ENCODE measurements around the gene RABGEF1. TPM values are rescaled to one million over a fixed set of nuclear protein-coding genes. Genes with fewer than 3 reads are reported as not detected.

The RABGEF1 gene
- total and polyA plus RNA-seq, 9 of the 15 experiments (the other 6 are each of a cell fraction or from before 2014, with no cell fraction given) = 7.0 to 29.3 (median 20.5) TPM

DNA sequence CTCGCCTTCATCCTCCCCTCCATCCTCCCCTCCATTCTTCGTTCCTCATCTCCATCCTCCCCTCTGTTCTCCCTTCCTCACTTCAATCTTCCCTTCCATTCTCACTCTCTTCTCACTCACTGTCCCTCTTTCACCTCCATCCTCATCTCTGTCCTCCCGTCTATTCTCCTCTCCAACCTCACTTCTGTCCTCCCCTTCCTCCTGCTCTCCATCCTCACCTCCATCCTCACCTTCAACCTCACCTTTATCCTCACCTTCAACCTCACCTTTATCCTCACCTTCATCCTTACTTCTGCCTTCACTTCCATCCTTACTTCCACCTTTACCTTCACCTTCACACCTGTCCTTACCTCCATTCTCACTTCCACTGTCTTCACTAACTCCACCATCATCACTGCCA is 11.3 kb upstream of the RABGEF1 start (continued):
- peak; percentile 81; the same call in 1 of the 2 replicates for TF ChIP-seq ELF4 (CRISPR knock-in tag; IDR thresholded peaks at IDR 0.05)
- TF ChIP-seq LARP7 (IDR thresholded peaks at IDR 0.05) = no peak
- TF ChIP-seq, protein P1, sequence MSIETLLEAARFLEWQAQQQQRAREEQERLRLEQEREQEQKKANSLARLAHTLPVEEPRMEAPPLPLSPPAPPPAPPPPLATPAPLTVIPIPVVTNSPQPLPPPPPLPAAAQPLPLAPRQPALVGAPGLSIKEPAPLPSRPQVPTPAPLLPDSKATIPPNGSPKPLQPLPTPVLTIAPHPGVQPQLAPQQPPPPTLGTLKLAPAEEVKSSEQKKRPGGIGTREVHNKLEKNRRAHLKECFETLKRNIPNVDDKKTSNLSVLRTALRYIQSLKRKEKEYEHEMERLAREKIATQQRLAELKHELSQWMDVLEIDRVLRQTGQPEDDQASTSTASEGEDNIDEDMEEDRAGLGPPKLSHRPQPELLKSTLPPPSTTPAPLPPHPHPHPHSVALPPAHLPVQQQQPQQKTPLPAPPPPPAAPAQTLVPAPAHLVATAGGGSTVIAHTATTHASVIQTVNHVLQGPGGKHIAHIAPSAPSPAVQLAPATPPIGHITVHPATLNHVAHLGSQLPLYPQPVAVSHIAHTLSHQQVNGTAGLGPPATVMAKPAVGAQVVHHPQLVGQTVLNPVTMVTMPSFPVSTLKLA (conservative IDR thresholded peaks at IDR 0.05) = no peak
- peak; percentile 25 for TF ChIP-seq DACH1 (IDR thresholded peaks at IDR 0.05; ENCODE audit: partially characterized antibody)
- no peak for TF ChIP-seq ZNF436 (CRISPR knock-in tag; IDR thresholded peaks at IDR 0.05)
- TF ChIP-seq PPARD (CRISPR knock-in tag; IDR thresholded peaks at IDR 0.05) = no peak
- no peak for TF ChIP-seq ZFP1 (CRISPR knock-in tag; IDR thresholded peaks at IDR 0.05)
- TF ChIP-seq, protein P2, sequence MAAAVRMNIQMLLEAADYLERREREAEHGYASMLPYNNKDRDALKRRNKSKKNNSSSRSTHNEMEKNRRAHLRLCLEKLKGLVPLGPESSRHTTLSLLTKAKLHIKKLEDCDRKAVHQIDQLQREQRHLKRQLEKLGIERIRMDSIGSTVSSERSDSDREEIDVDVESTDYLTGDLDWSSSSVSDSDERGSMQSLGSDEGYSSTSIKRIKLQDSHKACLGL (CRISPR knock-in tag; IDR thresholded peaks at IDR 0.05; ENCODE audit: borderline replicate concordance, poor library complexity, severe bottlenecking) = no peak
- no peak for TF ChIP-seq ZNF197 (CRISPR knock-in tag; IDR thresholded peaks at IDR 0.05; ENCODE audit: low read depth)
- TF ChIP-seq OTX1 (CRISPR knock-in tag; IDR thresholded peaks at IDR 0.05) = peak; percentile 89
- no peak for TF ChIP-seq CBX2 (IDR thresholded peaks at IDR 0.05; ENCODE audit: insufficient read depth, low read length, poor library complexity, severe bottlenecking)
- peak; percentile 61; the same call in 1 of the 2 replicates for TF ChIP-seq ZEB2 (IDR thresholded peaks at IDR 0.05)
- TF ChIP-seq XRCC3 (IDR thresholded peaks at IDR 0.05) = no peak
- TF ChIP-seq, protein P3, sequence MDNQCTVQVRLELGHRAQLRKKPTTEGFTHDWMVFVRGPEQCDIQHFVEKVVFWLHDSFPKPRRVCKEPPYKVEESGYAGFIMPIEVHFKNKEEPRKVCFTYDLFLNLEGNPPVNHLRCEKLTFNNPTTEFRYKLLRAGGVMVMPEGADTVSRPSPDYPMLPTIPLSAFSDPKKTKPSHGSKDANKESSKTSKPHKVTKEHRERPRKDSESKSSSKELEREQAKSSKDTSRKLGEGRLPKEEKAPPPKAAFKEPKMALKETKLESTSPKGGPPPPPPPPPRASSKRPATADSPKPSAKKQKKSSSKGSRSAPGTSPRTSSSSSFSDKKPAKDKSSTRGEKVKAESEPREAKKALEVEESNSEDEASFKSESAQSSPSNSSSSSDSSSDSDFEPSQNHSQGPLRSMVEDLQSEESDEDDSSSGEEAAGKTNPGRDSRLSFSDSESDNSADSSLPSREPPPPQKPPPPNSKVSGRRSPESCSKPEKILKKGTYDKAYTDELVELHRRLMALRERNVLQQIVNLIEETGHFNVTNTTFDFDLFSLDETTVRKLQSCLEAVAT (IDR thresholded peaks at IDR 0.05) = peak in 1 of 2 experiments; percentile 58; a peak in 1 of 4 replicates
- no peak for TF ChIP-seq RFX1 (IDR thresholded peaks at IDR 0.05)
- TF ChIP-seq HNRNPL (IDR thresholded peaks at IDR 0.05; ENCODE audit: low read depth, low read length) = no peak
- TF ChIP-seq SMAD2 (IDR thresholded peaks at IDR 0.05; ENCODE audit: low read depth, low read length) = no peak
- TF ChIP-seq NFRKB (IDR thresholded peaks at IDR 0.05; ENCODE audit: low read depth) = no peak
- no peak for TF ChIP-seq NFIC (IDR thresholded peaks at IDR 0.05)
- TF ChIP-seq, protein P4, sequence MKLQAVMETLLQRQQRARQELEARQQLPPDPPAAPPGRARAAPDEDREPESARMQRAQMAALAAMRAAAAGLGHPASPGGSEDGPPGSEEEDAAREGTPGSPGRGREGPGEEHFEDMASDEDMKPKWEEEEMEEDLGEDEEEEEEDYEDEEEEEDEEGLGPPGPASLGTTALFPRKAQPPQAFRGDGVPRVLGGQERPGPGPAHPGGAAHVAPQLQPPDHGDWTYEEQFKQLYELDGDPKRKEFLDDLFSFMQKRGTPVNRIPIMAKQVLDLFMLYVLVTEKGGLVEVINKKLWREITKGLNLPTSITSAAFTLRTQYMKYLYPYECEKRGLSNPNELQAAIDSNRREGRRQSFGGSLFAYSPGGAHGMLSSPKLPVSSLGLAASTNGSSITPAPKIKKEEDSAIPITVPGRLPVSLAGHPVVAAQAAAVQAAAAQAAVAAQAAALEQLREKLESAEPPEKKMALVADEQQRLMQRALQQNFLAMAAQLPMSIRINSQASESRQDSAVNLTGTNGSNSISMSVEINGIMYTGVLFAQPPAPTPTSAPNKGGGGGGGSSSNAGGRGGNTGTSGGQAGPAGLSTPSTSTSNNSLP (IDR thresholded peaks at IDR 0.05; ENCODE audit: borderline replicate concordance, low read depth, low read length) = no peak
- TF ChIP-seq ZSCAN29 (IDR thresholded peaks at IDR 0.05) = no peak
- TF ChIP-seq EHMT2 (IDR thresholded peaks at IDR 0.05) = no peak
- no peak for TF ChIP-seq HDAC3 (IDR thresholded peaks at IDR 0.05; ENCODE audit: borderline replicate concordance, partially characterized antibody)
- TF ChIP-seq, protein P5, sequence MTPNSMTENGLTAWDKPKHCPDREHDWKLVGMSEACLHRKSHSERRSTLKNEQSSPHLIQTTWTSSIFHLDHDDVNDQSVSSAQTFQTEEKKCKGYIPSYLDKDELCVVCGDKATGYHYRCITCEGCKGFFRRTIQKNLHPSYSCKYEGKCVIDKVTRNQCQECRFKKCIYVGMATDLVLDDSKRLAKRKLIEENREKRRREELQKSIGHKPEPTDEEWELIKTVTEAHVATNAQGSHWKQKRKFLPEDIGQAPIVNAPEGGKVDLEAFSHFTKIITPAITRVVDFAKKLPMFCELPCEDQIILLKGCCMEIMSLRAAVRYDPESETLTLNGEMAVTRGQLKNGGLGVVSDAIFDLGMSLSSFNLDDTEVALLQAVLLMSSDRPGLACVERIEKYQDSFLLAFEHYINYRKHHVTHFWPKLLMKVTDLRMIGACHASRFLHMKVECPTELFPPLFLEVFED (CRISPR knock-in tag; conservative IDR thresholded peaks at IDR 0.05) = peak; percentile 72; the same call in 1 of the 2 replicates
- TF ChIP-seq ETS2 (tag; IDR thresholded peaks at IDR 0.05; ENCODE audit: borderline replicate concordance, poor library complexity, severe bottlenecking) = no peak
